Germinal center (tissue), 1 donor: ENCODE measurements around the gene ADPRM.
"Not testable (repeated sequence)": the region's sequence is repeated elsewhere in the genome, so short reads cannot be mapped to it uniquely, and the experiment has no call there.

Experiments
- DNase-seq: peaks from one replicate; pipeline ENCODE4 v3.0.0; 2012; ENCODE audit warnings: mixed read lengths, low spot score

ADPRM gene

DNA sequence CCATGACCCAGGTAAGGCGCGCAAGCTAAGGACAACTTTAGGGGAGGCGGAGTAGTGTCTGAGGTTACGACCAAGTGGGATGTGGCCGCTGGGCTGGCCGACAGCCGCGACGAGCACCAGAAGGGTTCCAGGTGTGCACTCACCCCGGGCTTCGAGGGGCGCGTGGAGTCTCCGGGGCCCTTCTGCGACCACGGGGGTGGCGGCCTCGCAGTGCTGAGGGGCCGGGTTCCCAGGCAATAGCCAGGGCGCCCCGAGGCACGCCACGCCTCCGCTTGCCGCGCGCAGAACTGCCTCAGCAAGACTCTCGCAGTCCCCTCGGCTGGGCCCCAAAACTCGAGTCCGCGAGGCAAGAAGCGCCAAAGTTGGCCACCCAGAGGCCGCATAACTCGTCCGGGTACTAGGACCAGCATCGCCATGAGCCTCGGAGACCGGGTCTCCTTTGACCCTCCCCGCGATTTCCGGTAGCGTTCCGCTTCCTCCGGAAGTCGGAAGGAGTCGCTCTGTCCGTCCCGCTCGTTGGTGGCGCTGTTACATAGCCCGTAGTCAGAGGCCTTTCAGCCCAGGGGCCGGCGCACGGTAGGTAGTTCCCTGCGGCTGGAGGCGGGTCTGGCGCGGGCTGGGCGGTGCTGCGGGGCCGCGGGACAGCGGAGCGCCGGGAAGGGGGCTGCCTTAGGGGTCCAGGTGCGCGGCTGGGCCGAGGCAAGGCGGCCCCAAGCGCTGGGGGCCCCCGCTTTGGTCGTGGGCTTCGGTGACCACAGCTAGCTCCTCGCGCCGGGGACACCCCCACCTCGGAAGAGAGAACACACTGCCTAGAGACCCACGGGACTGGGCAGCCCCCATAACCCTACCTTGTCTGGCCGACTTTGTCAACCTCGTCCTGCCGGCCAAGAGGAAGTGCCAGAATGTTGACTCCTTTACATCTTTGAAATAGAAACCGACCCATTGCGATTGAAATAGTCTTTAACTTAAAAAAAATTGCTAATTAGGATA lies at the start of gene ADPRM, which contains the start of gene SCO1:
Gene ADPRM (plus strand): TSS at position 503 of the 990 bp plus-strand sequence. CDS start 7,333 bp downstream, outside the sequence.
Gene SCO1 (minus strand): TSS at position 442 of the 990 bp plus-strand sequence. CDS start 26 bp downstream, at position 416.
- DNase-seq = peak; percentile 88

GRCh38 chr17:10648381-10648780 lies 49.0 kb upstream of the ADPRM start:
- DNase-seq = no peak

GRCh38 chr17:10648956-10649355 lies 48.4 kb upstream of the ADPRM start:
- no peak for DNase-seq

GRCh38 chr17:10649602-10650001 lies 47.8 kb upstream of the ADPRM start:
- no peak for DNase-seq

- no peak for DNase-seq
Measured at GRCh38 chr17:10651927-10652326, 45.5 kb upstream of the ADPRM start.

- no peak for DNase-seq
Measured at GRCh38 chr17:10652984-10653659, 44.3 kb upstream of the ADPRM start.

DNA sequence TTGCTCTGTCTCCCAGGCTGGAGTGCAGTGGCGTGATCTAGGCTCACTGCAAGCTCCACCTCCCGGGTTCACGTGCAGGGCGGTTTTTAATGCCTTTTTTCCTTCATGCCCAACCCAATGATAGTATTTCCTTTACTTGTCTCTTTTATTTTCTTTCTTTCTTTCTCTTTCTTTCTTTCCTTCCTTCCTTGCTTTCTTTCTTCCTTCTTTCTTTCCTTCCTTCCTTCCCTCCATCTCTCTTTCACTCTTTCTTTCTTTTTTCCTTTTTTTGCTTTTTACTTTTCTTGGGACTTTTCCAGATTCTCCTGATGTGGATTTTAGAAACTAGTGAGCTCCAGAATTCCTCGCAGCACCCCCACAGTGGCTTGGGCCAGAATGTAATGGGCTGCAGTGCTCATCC lies 43.4 kb upstream of the ADPRM start:
- no peak for DNase-seq

- no peak for DNase-seq
Measured at GRCh38 chr17:10657148-10657547, 40.2 kb upstream of the ADPRM start, which contains the start of gene MYH3. MYH3 (minus strand) TSS chr17:10657309; CDS start chr17:10655064, 2,245 bp downstream.

GRCh38 chr17:10657879-10658278 lies 39.5 kb upstream of the ADPRM start:
- no peak for DNase-seq

GRCh38 chr17:10661437-10661836 lies 36.0 kb upstream of the ADPRM start:
- DNase-seq = no peak

DNA sequence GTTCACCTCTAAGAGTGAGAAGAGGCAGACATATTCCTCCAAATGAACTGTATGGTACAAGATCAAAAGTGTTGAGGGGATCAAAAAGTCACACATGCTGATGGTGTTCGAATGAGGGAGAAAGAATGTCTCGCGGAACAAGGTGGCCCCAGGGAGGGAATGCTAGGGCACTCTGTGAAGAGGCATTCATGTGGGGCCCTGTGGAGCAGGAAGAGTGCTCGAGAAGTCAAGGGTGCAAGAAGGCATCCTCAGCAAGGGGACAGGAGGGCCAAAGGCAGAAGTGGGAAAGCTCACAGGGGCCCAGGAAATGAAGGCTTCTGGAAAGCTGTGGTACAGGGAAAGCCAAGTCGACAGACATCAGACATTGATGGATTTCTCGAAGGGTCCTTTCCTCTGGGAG lies 34.2 kb upstream of the ADPRM start:
- no peak for DNase-seq

GRCh38 chr17:10664571-10664970 lies 32.8 kb upstream of the ADPRM start:
- no peak for DNase-seq

- no peak for DNase-seq
Measured at GRCh38 chr17:10666906-10667305, 30.5 kb upstream of the ADPRM start.

GRCh38 chr17:10668775-10669174 lies 28.6 kb upstream of the ADPRM start:
- DNase-seq = no peak

GRCh38 chr17:10673312-10673711 lies 24.1 kb upstream of the ADPRM start:
- no peak for DNase-seq

- DNase-seq = no peak
Measured at GRCh38 chr17:10674704-10675103, 22.7 kb upstream of the ADPRM start.

DNA sequence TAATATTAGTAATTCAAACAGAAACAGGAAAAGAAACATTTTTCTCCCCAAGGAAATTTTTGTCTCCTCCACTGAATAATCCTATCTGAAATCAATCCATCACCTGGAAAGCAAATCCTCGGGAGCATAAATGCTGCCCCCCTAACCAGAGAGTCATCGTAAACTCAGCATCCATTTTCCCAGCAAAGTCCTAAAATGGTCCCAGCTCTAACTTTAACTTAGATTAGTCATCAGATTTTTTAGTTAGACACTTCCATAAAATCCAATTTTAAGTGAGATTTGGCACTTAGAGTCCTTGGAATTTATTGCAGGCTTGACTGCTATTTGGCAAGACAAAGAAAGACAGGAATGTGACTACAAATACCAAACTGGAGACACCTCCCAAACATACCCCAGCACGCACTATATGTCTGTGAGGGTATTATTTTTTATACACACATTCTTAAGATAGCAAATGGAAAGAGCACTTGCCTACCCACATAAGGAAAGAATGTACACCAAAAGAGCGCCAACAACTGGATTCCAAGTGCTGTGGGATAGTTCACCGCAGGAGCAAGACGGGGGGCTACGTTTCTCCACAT lies 15.4 kb upstream of the ADPRM start:
- DNase-seq = no peak

DNA sequence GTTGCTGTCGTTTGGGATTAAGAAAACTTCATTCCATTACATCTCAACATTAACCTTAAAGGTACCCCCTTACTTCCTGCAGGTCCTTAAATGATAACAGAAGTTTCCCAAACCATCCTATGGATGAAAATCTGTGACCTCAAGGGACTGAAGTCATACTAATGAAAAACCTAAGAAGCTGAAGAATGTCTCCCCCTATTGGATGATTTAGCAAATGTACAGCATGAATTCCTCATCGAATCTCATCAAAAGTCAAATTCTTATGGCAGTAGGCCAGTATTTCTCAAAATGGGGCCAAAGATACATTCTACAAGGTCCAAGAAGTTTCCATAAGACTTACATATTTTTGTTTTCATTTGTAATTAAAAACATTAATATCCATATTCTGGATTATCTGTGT lies 13.5 kb upstream of the ADPRM start:
- DNase-seq = peak; percentile 8

DNA sequence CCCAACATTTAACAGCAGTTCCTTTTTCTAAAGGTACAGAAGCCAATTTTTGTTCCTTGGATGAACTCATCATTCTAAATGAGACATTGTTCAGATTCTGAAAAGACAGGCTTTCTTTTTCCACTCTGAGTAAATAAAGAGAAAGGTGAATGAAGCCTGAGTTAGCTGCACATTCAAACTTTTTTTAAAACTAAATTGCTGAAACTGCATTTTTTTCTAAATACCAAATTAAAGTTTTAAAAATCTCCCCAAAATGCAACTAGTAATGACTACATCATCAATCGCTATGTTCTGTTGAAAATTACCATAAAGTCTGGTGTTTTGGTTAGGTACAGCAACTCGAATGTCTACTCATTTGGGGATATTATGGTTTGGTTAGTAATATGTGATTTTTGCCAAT lies 9.9 kb upstream of the ADPRM start:
- no peak for DNase-seq

DNA sequence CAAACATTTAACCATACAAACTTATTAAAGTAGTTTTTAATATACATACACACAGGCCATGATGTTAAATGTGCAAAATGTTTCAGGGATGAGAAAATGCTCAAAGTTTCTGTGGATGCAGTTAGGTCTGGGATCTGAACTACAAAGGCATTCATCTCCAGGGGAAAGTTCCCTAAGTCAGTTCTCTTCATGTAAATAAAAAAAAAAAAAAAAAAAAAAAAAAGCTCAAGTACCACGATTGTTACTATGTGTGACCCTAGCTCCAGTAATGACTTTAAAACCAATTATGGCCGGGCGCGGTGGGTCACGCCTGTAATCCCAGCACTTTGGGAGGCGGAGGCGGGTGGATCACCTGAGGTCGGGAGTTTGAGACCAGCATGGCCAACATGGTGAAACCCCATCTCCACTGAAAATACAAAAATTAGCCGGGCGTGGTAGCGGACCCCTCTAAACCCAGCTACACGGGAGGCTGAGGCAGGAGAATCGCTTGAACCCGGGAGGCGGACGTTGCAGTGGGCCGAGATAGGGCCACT lies 1.5 kb upstream of the ADPRM start:
- not testable (repeated sequence) for DNase-seq

DNA sequence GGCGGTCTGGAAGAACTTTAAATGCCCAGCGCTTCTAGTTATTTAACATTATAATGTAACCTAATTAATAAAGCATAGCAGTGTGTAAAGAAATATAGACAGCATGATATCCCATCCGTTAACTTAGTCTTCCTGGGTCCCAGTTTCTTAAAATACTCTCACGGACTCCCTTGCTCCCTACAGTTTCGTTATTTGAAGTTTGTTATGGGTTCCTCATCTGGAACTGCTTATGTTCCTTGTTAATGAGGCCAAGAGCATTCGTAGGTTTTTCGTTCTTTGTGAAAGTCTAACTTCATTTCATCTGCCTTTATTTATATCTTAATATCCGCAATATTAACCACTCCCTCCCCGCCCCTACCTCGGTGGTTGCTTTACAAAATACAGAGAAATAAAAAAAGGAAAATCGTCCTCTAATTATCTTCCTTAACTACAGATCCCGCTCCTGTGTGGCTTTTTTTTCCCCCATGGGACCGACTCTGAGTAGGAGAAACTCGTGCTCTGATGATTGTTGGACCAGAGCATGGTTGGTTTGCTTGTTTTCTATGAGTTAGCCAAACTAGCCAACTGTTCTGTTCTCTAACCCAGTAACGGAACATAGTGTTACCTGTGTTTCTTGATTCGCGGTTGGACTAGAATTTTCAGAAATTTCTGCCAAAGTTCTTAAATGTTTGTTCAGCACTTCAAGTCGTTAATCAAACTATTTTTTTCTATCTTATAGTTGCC lies 863 bp downstream of the ADPRM start:
- DNase-seq = peak; percentile 11

DNA sequence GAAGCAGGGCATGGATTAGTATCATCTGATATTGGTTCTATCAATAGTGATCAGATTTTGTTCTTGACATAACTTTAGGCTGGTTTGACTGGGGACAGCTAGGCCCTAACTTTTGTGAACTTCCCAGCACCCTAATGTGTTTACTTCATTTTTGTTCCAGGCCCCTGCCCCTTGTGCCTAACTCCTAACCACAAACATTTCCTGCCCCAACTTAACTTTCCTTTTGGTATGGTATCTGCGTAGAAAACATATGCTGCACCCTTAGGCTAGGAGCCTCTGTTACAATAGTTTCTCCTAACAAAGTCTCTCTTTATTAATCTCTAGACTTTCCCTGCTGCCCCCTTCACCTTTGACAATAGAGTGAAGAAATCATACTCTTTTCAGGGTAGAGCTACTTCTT lies 2.5 kb downstream of the ADPRM start:
- peak; percentile 6 for DNase-seq
